ENCODE data around the gene WDR5B. TPM values are rescaled to one million over a fixed set of nuclear protein-coding genes. Genes with fewer than 3 reads are reported as not detected.

WDR5B gene
- total RNA-seq, 1 donor from 2014 or later = 3.4 TPM

- Mint-ChIP-seq H3K27ac (ENCODE audit: unreplicated experiment) (peak overlapping the region; percentile 85), H3K27me3 (ENCODE audit: unreplicated experiment) (no peaks in the 10 kb centered on the region), H3K4me3 (ENCODE audit: unreplicated experiment) (no peak overlapping the region), H3K9me3 (ENCODE audit: unreplicated experiment) (peaks cover 1% of the 10 kb centered on the region), H3K4me1 (ENCODE audit: low read depth, unreplicated experiment) (peaks cover 11% of the 10 kb centered on the region), H3K36me3 (ENCODE audit: unreplicated experiment) (peaks cover 21% of the 10 kb centered on the region)
- DNase-seq = peak; percentile 66
- TF ChIP-seq, protein P1, sequence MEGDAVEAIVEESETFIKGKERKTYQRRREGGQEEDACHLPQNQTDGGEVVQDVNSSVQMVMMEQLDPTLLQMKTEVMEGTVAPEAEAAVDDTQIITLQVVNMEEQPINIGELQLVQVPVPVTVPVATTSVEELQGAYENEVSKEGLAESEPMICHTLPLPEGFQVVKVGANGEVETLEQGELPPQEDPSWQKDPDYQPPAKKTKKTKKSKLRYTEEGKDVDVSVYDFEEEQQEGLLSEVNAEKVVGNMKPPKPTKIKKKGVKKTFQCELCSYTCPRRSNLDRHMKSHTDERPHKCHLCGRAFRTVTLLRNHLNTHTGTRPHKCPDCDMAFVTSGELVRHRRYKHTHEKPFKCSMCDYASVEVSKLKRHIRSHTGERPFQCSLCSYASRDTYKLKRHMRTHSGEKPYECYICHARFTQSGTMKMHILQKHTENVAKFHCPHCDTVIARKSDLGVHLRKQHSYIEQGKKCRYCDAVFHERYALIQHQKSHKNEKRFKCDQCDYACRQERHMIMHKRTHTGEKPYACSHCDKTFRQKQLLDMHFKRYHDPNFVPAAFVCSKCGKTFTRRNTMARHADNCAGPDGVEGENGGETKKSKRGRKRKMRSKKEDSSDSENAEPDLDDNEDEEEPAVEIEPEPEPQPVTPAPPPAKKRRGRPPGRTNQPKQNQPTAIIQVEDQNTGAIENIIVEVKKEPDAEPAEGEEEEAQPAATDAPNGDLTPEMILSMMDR (IDR thresholded peaks at IDR 0.05; ENCODE audit: partially characterized antibody, unreplicated experiment) = no peak
Observed at GRCh38 chr3:122443090-122443489, 27.2 kb upstream of the WDR5B start.

GRCh38 chr3:122435950-122436349 is 20.1 kb upstream of the WDR5B start:
- Mint-ChIP-seq H3K4me3 (ENCODE audit: unreplicated experiment) (no peak overlapping the region), H3K9me3 (ENCODE audit: unreplicated experiment) (no peaks in the 10 kb centered on the region), H3K36me3 (ENCODE audit: unreplicated experiment) (peaks cover 14% of the 10 kb centered on the region), H3K4me1 (ENCODE audit: low read depth, unreplicated experiment) (no peaks in the 10 kb centered on the region), H3K27me3 (ENCODE audit: unreplicated experiment) (no peaks in the 10 kb centered on the region), H3K27ac (ENCODE audit: unreplicated experiment) (no peak overlapping the region)
- no peak for DNase-seq
- TF ChIP-seq, protein P1 (IDR thresholded peaks at IDR 0.05; ENCODE audit: partially characterized antibody, unreplicated experiment) = no peak

- H3K27ac Mint-ChIP-seq (ENCODE audit: unreplicated experiment) = no peak overlapping the region
- peaks cover 1% of the 10 kb centered on the region for H3K27me3 Mint-ChIP-seq (ENCODE audit: unreplicated experiment)
- DNase-seq = no peak
- H3K4me3 Mint-ChIP-seq (ENCODE audit: unreplicated experiment) = no peak overlapping the region
- H3K36me3 Mint-ChIP-seq (ENCODE audit: unreplicated experiment) = peaks cover 1% of the 10 kb centered on the region
- H3K9me3 Mint-ChIP-seq (ENCODE audit: unreplicated experiment) = peaks cover 2% of the 10 kb centered on the region
- TF ChIP-seq, protein P1 (IDR thresholded peaks at IDR 0.05; ENCODE audit: partially characterized antibody, unreplicated experiment) = no peak
- no peaks in the 10 kb centered on the region for H3K4me1 Mint-ChIP-seq (ENCODE audit: low read depth, unreplicated experiment)
Observed at GRCh38 chr3:122430371-122430770, 14.5 kb upstream of the WDR5B start.

DNA sequence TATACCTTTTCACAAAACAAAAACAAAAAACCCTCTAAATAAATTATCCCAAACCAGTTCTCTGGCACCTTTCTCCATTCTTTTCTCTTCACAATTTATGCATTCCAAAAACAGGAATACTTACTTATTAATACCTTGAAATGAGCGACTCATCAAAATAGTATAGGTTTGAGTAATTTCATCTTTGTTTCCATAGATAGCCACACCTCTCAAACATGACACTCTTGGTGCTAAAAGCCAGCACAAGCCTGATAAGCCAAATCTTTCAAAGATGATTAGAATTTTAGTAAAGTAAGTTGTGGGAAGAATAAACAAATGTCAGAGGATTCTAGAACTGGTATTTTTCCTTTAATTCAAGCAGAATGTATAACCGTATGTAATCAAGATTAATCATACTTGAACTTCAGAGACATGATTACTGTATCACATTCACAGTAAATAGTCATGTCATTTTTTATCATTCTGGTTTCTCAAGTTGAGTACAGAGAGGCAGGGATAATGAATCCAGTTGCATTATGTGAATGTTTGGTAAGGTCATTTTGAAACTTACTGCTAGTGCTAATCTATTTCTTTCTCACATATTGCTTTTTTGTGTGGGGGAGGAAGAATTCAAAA is 12.1 kb upstream of the WDR5B start:
- Mint-ChIP-seq H3K27ac (ENCODE audit: unreplicated experiment) (no peak overlapping the region), H3K27me3 (ENCODE audit: unreplicated experiment) (peaks cover 1% of the 10 kb centered on the region), H3K9me3 (ENCODE audit: unreplicated experiment) (peaks cover 2% of the 10 kb centered on the region), H3K36me3 (ENCODE audit: unreplicated experiment) (no peaks in the 10 kb centered on the region), H3K4me3 (ENCODE audit: unreplicated experiment) (no peak overlapping the region), H3K4me1 (ENCODE audit: low read depth, unreplicated experiment) (no peaks in the 10 kb centered on the region)
- no peak for DNase-seq
- TF ChIP-seq, protein P1 (IDR thresholded peaks at IDR 0.05; ENCODE audit: partially characterized antibody, unreplicated experiment) = no peak

DNA sequence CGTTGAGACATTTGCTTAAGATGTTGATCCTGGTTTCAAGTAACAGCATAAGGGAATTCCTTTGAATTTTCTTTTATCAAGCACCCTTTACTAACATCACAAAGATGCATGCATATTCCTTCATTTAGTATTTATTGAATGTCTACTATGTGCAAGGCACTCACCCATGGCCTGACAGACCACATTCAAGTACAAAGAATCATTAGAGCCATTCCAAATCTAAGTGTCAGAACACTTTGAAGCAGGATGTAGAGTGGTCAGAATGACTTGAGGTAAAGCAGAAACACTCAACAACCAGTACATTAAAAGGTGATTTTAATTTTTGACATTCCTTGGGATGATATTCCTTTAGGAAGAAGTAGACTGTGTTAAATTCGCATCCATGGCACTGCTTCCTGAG is 6.0 kb upstream of the WDR5B start:
- Mint-ChIP-seq H3K9me3 (ENCODE audit: unreplicated experiment) (peaks cover 2% of the 10 kb centered on the region), H3K36me3 (ENCODE audit: unreplicated experiment) (peaks cover 3% of the 10 kb centered on the region), H3K4me3 (ENCODE audit: unreplicated experiment) (no peak overlapping the region), H3K27me3 (ENCODE audit: unreplicated experiment) (no peaks in the 10 kb centered on the region), H3K27ac (ENCODE audit: unreplicated experiment) (no peak overlapping the region), H3K4me1 (ENCODE audit: low read depth, unreplicated experiment) (no peaks in the 10 kb centered on the region)
- TF ChIP-seq, protein P1 (IDR thresholded peaks at IDR 0.05; ENCODE audit: partially characterized antibody, unreplicated experiment) = no peak
- DNase-seq = no peak
